ENCODE data around the gene CORO2B. TPM values are rescaled to one million over a fixed set of nuclear protein-coding genes. Genes with fewer than 3 reads are reported as not detected.

The CORO2B gene
- total RNA-seq, 1 experiment from 2014 or later = 0.59 TPM

GRCh38 chr15:68571582-68571981 lies 7.2 kb upstream of the CORO2B start:
- intact Hi-C loops (cut with micrococcal nuclease; ENCODE audit: unreplicated experiment) = no loop called here
- Histone ChIP-seq H3K4me1 (replicated peaks; ENCODE audit: insufficient read depth) (no peaks in the 10 kb centered on the region), H3F3A (ENCODE audit: insufficient read depth, low read depth) (no peaks in the 10 kb centered on the region), H2AFZ (no peak overlapping the region), H3K36me3 (ENCODE audit: low read depth) (no peaks in the 10 kb centered on the region), H3K79me2 (ENCODE audit: low read depth) (no peaks in the 10 kb centered on the region), H3K4me2 (no peak overlapping the region), H3K4me3 (no peak overlapping the region), H3K27me3 (ENCODE audit: insufficient read depth, low read depth) (no peaks in the 10 kb centered on the region), H3K9me2 (ENCODE audit: insufficient read depth) (no peaks in the 10 kb centered on the region), H3K9me3 (ENCODE audit: insufficient read depth, low read depth) (no peaks in the 10 kb centered on the region), H3K27ac (no peak overlapping the region), H4K20me1 (ENCODE audit: insufficient read depth) (no peaks in the 10 kb centered on the region)
- CTCF ChIA-PET = no interaction called here
- no peak for TF ChIP-seq EZH2 (IDR thresholded peaks at IDR 0.05; ENCODE audit: low read depth)
- no peak for TF ChIP-seq CTCF (conservative IDR thresholded peaks at IDR 0.05)
- no peak for DNase-seq
- BruUV-seq (replicated peaks) = no TSS peak
- POLR2A ChIA-PET (ENCODE audit: unreplicated experiment) = interaction anchor here (0.7 kb wide), 1 partner anchor 11 kb away, joined by 3 read pairs; no protein-coding TSS in a partner anchor

GRCh38 chr15:68572309-68572708 lies 6.5 kb upstream of the CORO2B start:
- H3K4me1 ChIP-seq (replicated peaks; ENCODE audit: insufficient read depth) = no peaks in the 10 kb centered on the region
- no peaks in the 10 kb centered on the region for H3K9me3 ChIP-seq (ENCODE audit: insufficient read depth, low read depth)
- TF ChIP-seq CTCF (conservative IDR thresholded peaks at IDR 0.05) = no peak
- no peak for TF ChIP-seq EZH2 (IDR thresholded peaks at IDR 0.05; ENCODE audit: low read depth)
- no peaks in the 10 kb centered on the region for H3K79me2 ChIP-seq (ENCODE audit: low read depth)
- H3K36me3 ChIP-seq (ENCODE audit: low read depth) = no peaks in the 10 kb centered on the region
- H3K9me2 ChIP-seq (ENCODE audit: insufficient read depth) = no peaks in the 10 kb centered on the region
- no TSS peak for BruUV-seq (replicated peaks)
- DNase-seq = no peak
- no peaks in the 10 kb centered on the region for H3F3A ChIP-seq (ENCODE audit: insufficient read depth, low read depth)
- no peak overlapping the region for H3K4me3 ChIP-seq
- intact Hi-C loops (cut with micrococcal nuclease; ENCODE audit: unreplicated experiment) = no loop called here
- no peak overlapping the region for H2AFZ ChIP-seq
- H3K4me2 ChIP-seq = no peak overlapping the region
- ChIA-PET POLR2A (ENCODE audit: unreplicated experiment) (no interaction called here), CTCF (no interaction called here)
- no peaks in the 10 kb centered on the region for H4K20me1 ChIP-seq (ENCODE audit: insufficient read depth)
- no peaks in the 10 kb centered on the region for H3K27me3 ChIP-seq (ENCODE audit: insufficient read depth, low read depth)
- H3K27ac ChIP-seq = no peak overlapping the region

DNA sequence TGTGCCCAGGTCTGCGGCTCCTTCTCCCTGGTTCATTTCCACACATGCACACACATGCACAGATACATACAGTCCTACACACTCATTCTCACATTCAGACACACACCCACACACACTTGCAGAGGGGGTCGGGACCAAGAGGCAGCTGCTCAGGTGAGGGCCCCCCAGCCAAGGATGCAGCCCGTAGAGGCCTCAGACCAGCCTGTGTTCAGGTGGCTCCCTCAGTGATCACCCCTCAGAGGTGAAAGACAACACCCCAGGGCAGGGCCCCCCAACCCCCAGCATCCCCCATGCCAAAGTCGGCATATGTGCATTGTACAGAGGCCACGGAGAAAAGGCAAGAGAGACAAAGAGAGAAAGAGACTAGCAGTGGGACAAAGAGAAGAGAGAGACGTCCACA lies 5.9 kb upstream of the CORO2B start:
- no TSS peak for BruUV-seq (replicated peaks)
- H3K27ac ChIP-seq = no peak overlapping the region
- H3K4me1 ChIP-seq (replicated peaks; ENCODE audit: insufficient read depth) = no peaks in the 10 kb centered on the region
- no peak overlapping the region for H2AFZ ChIP-seq
- ChIA-PET POLR2A (ENCODE audit: unreplicated experiment) (no interaction called here), CTCF (no interaction called here)
- intact Hi-C loops (cut with micrococcal nuclease; ENCODE audit: unreplicated experiment) = no loop called here
- H3K36me3 ChIP-seq (ENCODE audit: low read depth) = no peaks in the 10 kb centered on the region
- H3K9me2 ChIP-seq (ENCODE audit: insufficient read depth) = no peaks in the 10 kb centered on the region
- no peaks in the 10 kb centered on the region for H3K9me3 ChIP-seq (ENCODE audit: insufficient read depth, low read depth)
- DNase-seq = no peak
- no peaks in the 10 kb centered on the region for H3F3A ChIP-seq (ENCODE audit: insufficient read depth, low read depth)
- H3K4me2 ChIP-seq = no peak overlapping the region
- no peaks in the 10 kb centered on the region for H3K27me3 ChIP-seq (ENCODE audit: insufficient read depth, low read depth)
- no peak overlapping the region for H3K4me3 ChIP-seq
- H4K20me1 ChIP-seq (ENCODE audit: insufficient read depth) = no peaks in the 10 kb centered on the region
- TF ChIP-seq EZH2 (IDR thresholded peaks at IDR 0.05; ENCODE audit: low read depth) = no peak
- no peak for TF ChIP-seq CTCF (conservative IDR thresholded peaks at IDR 0.05)
- no peaks in the 10 kb centered on the region for H3K79me2 ChIP-seq (ENCODE audit: low read depth)

Measured in PC-9 (cell line).